HG03175 (cell line): ENCODE data around the gene KLHL22.
"Not testable (repeated sequence)": the region's sequence is repeated elsewhere in the genome, so short reads cannot be mapped to it uniquely, and the experiment has no call there.

Experiments
- ATAC-seq: cut with Tn5 transposase; IDR thresholded peaks from one replicate; pipeline ENCODE4 v1.9.1; 2021; ENCODE audit warnings: mild to moderate bottlenecking, moderate library complexity; ENCODE audit not compliant: unreplicated experiment

KLHL22 gene

GRCh38 chr22:20405291-20405930, 90.2 kb downstream of the KLHL22 start:
- no peak for ATAC-seq

GRCh38 chr22:20404881-20405280, 90.7 kb downstream of the KLHL22 start:
- no peak for ATAC-seq

- ATAC-seq: no peak
Measured at GRCh38 chr22:20403779-20404140, 91.8 kb downstream of the KLHL22 start.

GRCh38 chr22:20402960-20403778, 92.4 kb downstream of the KLHL22 start:
- no peak for ATAC-seq

GRCh38 chr22:20401376-20402014, 94.1 kb downstream of the KLHL22 start:
- no peak for ATAC-seq

- ATAC-seq: no peak
Measured at GRCh38 chr22:20400606-20401375, 94.8 kb downstream of the KLHL22 start.

GRCh38 chr22:20399866-20400605, 95.6 kb downstream of the KLHL22 start:
- no peak for ATAC-seq

- no peak for ATAC-seq
Measured at GRCh38 chr22:20398420-20398819, 97.2 kb downstream of the KLHL22 start.

GRCh38 chr22:20397498-20397897, 98.1 kb downstream of the KLHL22 start:
- no peak for ATAC-seq

- no peak for ATAC-seq
Measured at GRCh38 chr22:20396639-20397038, 99.0 kb downstream of the KLHL22 start.

- no peak for ATAC-seq
Measured at GRCh38 chr22:20395907-20396287, 99.7 kb downstream of the KLHL22 start.

GRCh38 chr22:20395181-20395906, 100.3 kb downstream of the KLHL22 start:
- ATAC-seq: no peak

GRCh38 chr22:20393705-20394476, 101.7 kb downstream of the KLHL22 start, which contains the start of gene ZNF74:
Gene ZNF74, plus strand, starts transcription at chr22:20394151. Its CDS starts 478 bp downstream, at chr22:20394629.
- ATAC-seq: peak; percentile 64

GRCh38 chr22:20392983-20393704, 102.5 kb downstream of the KLHL22 start:
- ATAC-seq: no peak

- not testable (repeated sequence) for ATAC-seq
Measured at GRCh38 chr22:20392365-20392881, 103.2 kb downstream of the KLHL22 start.
